GM23248 (cell line): ENCODE measurements around the gene MRPL36. TPM values are rescaled to one million over a fixed set of nuclear protein-coding genes. Genes with fewer than 3 reads are reported as not detected.

Experiments used
- DNase-seq: peaks from one replicate; pipeline ENCODE4 v3.0.0-alpha.2; 2015
- H2AFZ ChIP-seq: fragments of 200-600 bp; sonication (generic); 2 replicates; pipeline ENCODE4 v1.6.1; 2016; ENCODE audit warnings: antibody characterized with exemption
- H3F3A ChIP-seq: fragments of 200-600 bp; sonication (generic); 2 replicates; pipeline ENCODE4 v1.6.1; 2016; ENCODE audit warnings: mild to moderate bottlenecking, antibody characterized with exemption, mixed run types; ENCODE audit not compliant: insufficient read depth
- H3K27ac ChIP-seq: fragments of 200-600 bp; sonication (generic); 2 replicates; pipeline ENCODE4 v1.5.1; 2016; ENCODE audit warnings: mild to moderate bottlenecking
- H3K27me3 ChIP-seq: fragments of 200-600 bp; sonication (generic); replicated peaks from 2 replicates; pipeline ENCODE4 v1.6.1; 2016; ENCODE audit warnings: mild to moderate bottlenecking; ENCODE audit not compliant: insufficient read depth
- H3K36me3 ChIP-seq: fragments of 200-600 bp; sonication (generic); 2 replicates; pipeline ENCODE4 v1.6.1; 2016; ENCODE audit warnings: low read depth, mild to moderate bottlenecking
- H3K4me1 ChIP-seq: fragments of 200-600 bp; sonication (generic); 2 replicates; pipeline ENCODE4 v1.6.1; 2016; ENCODE audit warnings: mild to moderate bottlenecking; ENCODE audit not compliant: insufficient read depth
- H3K4me2 ChIP-seq: fragments of 200-600 bp; sonication (generic); one replicate; pipeline ENCODE4 v1.6.1; 2016; ENCODE audit warnings: mild to moderate bottlenecking; ENCODE audit not compliant: unreplicated experiment
- H3K4me3 ChIP-seq: fragments of 200-600 bp; sonication (generic); 2 replicates; pipeline ENCODE4 v1.5.1; 2016; ENCODE audit warnings: mild to moderate bottlenecking
- H3K79me2 ChIP-seq: fragments of 200-600 bp; sonication (generic); 2 replicates; pipeline ENCODE4 v1.6.1; 2016; ENCODE audit warnings: mild to moderate bottlenecking; ENCODE audit not compliant: insufficient read depth
- H3K9ac ChIP-seq: fragments of 200-600 bp; sonication (generic); 2 replicates; pipeline ENCODE4 v1.6.1; 2016; ENCODE audit warnings: mild to moderate bottlenecking
- H3K9me2 ChIP-seq: fragments of 200-600 bp; sonication (generic); 2 replicates; pipeline ENCODE4 v1.6.1; 2016; ENCODE audit warnings: mixed run types, mild to moderate bottlenecking, moderate library complexity; ENCODE audit not compliant: insufficient read depth
- H3K9me3 ChIP-seq: fragments of 200-600 bp; sonication (generic); one replicate; pipeline ENCODE4 v1.6.1; 2017; ENCODE audit warnings: low read depth
- H4K20me1 ChIP-seq: fragments of 200-600 bp; sonication (generic); 2 replicates; pipeline ENCODE4 v1.6.0; 2016; ENCODE audit not compliant: insufficient read depth
- EZH2 ChIP-seq: fragments of 200-600 bp; sonication (generic); IDR thresholded peaks from 2 replicates; pipeline ENCODE4 v1.6.1; 2018; ENCODE audit warnings: antibody characterized with exemption, mild to moderate bottlenecking; ENCODE audit not compliant: insufficient read depth, poor library complexity, severe bottlenecking
- EZH2phosphoT487 ChIP-seq: fragments of 200-600 bp; sonication (generic); IDR thresholded peaks from 2 replicates; pipeline ENCODE4 v1.6.1; 2018; ENCODE audit warnings: antibody characterized with exemption, moderate library complexity, mild to moderate bottlenecking, low read depth; ENCODE audit not compliant: insufficient read depth
- WGBS, 2 experiments: methylation state at CpG; one replicate each; pipeline ENCODE4 v1.1.6; 2015 to 2017; ENCODE audit warnings: low lambda C conversion rate in 2 of 2, low coverage in 1 of 2; ENCODE audit errors: missing lambda C conversion rate in 2 of 2; 5-methylcytosine and 5-hydroxymethylcytosine counted together
- in situ Hi-C: fragments of 300-500 bp; cut with MboI; formaldehyde crosslinking; loops from 2 replicates; pipeline ENCODE4 v1.15.0; 2020
- polyA plus RNA-seq: library from polyadenylated mRNA; unstranded; fragments of >200 nt; fragmentation: Nextera tagmentation; extraction: Ambion mirVana; gene quantifications from 2 replicates; pipeline ENCODE4 v1.2.1, GENCODE V29; 2016
- total RNA-seq: library from RNA; depleted of rRNA; stranded (reverse); fragments of >200 nt; shearing (Covaris generic); gene quantifications from 2 replicates; pipeline ENCODE4 v1.2.3, GENCODE V29; 2014

The MRPL36 gene
- total and polyA plus RNA-seq, 2 experiments from 2014 or later = 30.9 to 140 TPM

- no peaks in the 10 kb centered on the region for H3K9me3 ChIP-seq
- H3K27ac ChIP-seq = no peak overlapping the region
- no peak overlapping the region for H3K9ac ChIP-seq
- no peak overlapping the region for H3K4me3 ChIP-seq
- no peaks in the 10 kb centered on the region for H3K36me3 ChIP-seq
- 73 to 79% methylated on average over 14 to 16 of the region's 16 CpGs for WGBS, 2 experiments
- TF ChIP-seq EZH2 (no peak), EZH2phosphoT487 (no peak)
- no peaks in the 10 kb centered on the region for H3F3A ChIP-seq
- DNase-seq = no peak
- H2AFZ ChIP-seq = no peak overlapping the region
- H3K4me2 ChIP-seq = no peak overlapping the region
- H3K9me2 ChIP-seq = no peaks in the 10 kb centered on the region
- H3K27me3 ChIP-seq = peaks cover 27% of the 10 kb centered on the region
- no peaks in the 10 kb centered on the region for H3K79me2 ChIP-seq
- in situ Hi-C loops = no loop called here
- H4K20me1 ChIP-seq = no peaks in the 10 kb centered on the region
- no peaks in the 10 kb centered on the region for H3K4me1 ChIP-seq
These were observed 33.8 kb upstream of the MRPL36 start for GRCh38 chr5:1833264-1834021.

- H3K4me1 ChIP-seq = no peaks in the 10 kb centered on the region
- no peaks in the 10 kb centered on the region for H3K36me3 ChIP-seq
- no peaks in the 10 kb centered on the region for H3K9me2 ChIP-seq
- no peak overlapping the region for H3K9ac ChIP-seq
- H3K9me3 ChIP-seq = no peaks in the 10 kb centered on the region
- no peak for DNase-seq
- H3K4me3 ChIP-seq = no peak overlapping the region
- H3K79me2 ChIP-seq = no peaks in the 10 kb centered on the region
- no peaks in the 10 kb centered on the region for H4K20me1 ChIP-seq
- no peak overlapping the region for H3K4me2 ChIP-seq
- WGBS, 2 experiments = 77 to 79% methylated on average over 26 to 28 of the region's 28 CpGs
- H3K27ac ChIP-seq = no peak overlapping the region
- in situ Hi-C loops = no loop called here
- no peak overlapping the region for H2AFZ ChIP-seq
- peaks cover 22% of the 10 kb centered on the region for H3K27me3 ChIP-seq
- TF ChIP-seq EZH2phosphoT487 (no peak), EZH2 (no peak)
- H3F3A ChIP-seq = no peaks in the 10 kb centered on the region
These were observed 33.0 kb upstream of the MRPL36 start for GRCh38 chr5:1832511-1833250.

GRCh38 chr5:1831677-1832313, 32.2 kb upstream of the MRPL36 start:
- no peaks in the 10 kb centered on the region for H3K79me2 ChIP-seq
- 38 to 40% methylated on average over 14 of the region's 14 CpGs for WGBS, 2 experiments
- in situ Hi-C loops = no loop called here
- peak; percentile 26 for DNase-seq
- no peak overlapping the region for H3K27ac ChIP-seq
- no peaks in the 10 kb centered on the region for H3K36me3 ChIP-seq
- H3K4me2 ChIP-seq = no peak overlapping the region
- H2AFZ ChIP-seq = no peak overlapping the region
- no peaks in the 10 kb centered on the region for H3F3A ChIP-seq
- no peaks in the 10 kb centered on the region for H3K9me2 ChIP-seq
- no peak for TF ChIP-seq EZH2
- no peak for TF ChIP-seq EZH2phosphoT487
- H3K27me3 ChIP-seq = peaks cover 22% of the 10 kb centered on the region
- no peaks in the 10 kb centered on the region for H3K9me3 ChIP-seq
- no peak overlapping the region for H3K9ac ChIP-seq
- no peaks in the 10 kb centered on the region for H3K4me1 ChIP-seq
- no peaks in the 10 kb centered on the region for H4K20me1 ChIP-seq
- no peak overlapping the region for H3K4me3 ChIP-seq

- Histone ChIP-seq H3K27ac (no peak overlapping the region), H3K9me2 (no peaks in the 10 kb centered on the region), H3K36me3 (no peaks in the 10 kb centered on the region), H3F3A (no peaks in the 10 kb centered on the region), H4K20me1 (no peaks in the 10 kb centered on the region), H3K4me1 (no peaks in the 10 kb centered on the region), H3K27me3 (peaks cover 19% of the 10 kb centered on the region), H3K9me3 (no peaks in the 10 kb centered on the region), H3K4me3 (no peak overlapping the region), H3K9ac (no peak overlapping the region), H3K4me2 (no peak overlapping the region), H2AFZ (no peak overlapping the region), H3K79me2 (no peaks in the 10 kb centered on the region)
- DNase-seq = no peak
- in situ Hi-C loops = no loop called here
- WGBS, 2 experiments = 77 to 81% methylated on average over 11 of the region's 11 CpGs
- TF ChIP-seq EZH2phosphoT487 = no peak
- no peak for TF ChIP-seq EZH2
These were observed 31.6 kb upstream of the MRPL36 start for GRCh38 chr5:1831257-1831656.
